Stimulated activated CD8-positive, alpha-beta memory T cell treated with anti-CD3 and anti-CD28 coated beads, Interleukin-15, amount 100 ng/mL, for 4 hours (primary cell): Measurements from ENCODE around the gene MYOF.
"Not testable (repeated sequence)": the region's sequence is repeated elsewhere in the genome, so short reads cannot be mapped to it uniquely, and the experiment has no call there.

ENCODE experiments used
- DNase-seq, 2 donors: peaks; one replicate each; pipeline ENCODE4 v3.0.0-alpha.2; 2020; ENCODE audit warnings: low read depth in 2 of 2

The MYOF gene

DNA sequence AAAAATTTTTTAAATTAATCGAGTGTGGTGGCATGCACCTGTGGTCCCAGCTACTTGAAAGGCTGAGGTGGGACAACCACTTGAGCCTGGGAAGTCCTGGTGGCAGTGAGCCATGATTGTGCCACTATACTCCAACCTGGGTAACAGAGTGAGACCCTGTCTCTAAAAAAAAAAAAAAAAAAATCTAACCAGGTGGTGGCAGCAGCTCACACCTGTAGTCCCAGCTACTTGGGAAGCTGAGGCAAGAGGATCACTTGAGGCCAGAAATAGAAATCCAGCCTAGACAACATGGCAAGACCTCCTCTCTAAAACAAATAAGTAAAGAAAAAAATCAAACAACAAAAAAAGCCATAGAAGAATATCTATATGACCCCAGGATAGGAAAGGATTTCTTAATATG lies 3.6 kb upstream of the MYOF start:
- DNase-seq, result no peak

DNA sequence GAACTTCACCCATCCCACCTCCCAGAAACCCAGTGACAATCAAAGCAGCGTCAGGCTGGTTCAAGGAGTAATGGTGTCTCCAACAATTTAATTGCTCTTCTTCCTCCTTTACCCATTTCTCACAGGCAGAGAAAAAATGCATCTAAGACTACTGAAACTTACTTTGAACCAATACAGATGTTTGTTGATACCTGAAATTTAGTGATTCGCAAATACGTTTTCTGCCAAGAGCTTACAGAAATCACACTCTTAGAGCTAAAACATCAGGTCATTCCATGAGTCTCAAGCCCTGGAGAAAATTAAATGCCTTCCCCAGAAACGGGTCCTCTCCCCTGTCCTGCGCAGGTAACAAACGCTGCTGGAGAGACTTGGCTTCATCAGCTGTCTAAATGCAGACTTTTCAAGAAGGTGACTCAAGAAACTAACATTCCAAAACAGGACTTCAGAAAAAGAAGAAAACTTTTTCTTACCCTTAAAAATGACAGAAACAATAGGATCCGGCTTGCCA lies 443 bp downstream of the MYOF start:
- DNase-seq, result no peak

DNA sequence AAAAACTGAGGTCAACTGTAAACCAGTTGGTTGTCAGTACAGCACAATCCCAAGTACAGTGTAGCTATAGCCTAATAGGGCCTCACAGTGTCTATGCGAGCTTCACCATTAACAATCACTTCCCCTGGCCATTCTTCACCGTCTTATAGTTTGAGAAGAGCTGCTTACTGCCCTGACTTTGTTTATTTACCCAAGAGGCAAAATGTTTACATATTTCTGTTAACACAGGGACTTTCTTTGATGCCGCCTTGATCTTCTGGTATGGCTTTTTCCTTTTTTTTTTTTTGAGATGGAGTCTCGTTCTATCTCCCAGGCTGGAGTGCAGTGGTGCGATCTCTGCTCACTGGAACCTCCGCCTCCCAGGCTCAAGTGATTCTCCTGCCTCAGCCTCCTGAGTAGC lies 3.3 kb downstream of the MYOF start:
- no peak for DNase-seq

DNA sequence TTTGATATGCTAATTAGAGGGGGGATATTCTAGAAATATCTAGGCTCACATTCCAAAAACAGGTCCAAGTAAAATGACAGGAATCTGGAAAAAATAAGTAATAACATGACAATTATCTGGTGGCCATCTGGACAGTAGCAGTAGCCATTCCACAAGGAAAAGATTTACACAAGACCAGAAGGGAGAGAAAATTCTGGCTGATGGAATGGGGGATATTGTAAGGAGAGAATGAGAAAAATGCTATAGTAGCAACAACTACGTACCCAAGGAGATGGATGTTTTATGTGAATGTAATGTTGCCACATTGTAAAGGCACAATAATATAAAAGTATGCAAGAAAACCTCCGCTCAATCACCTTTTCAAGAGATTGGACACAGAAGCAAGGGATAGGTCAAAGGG lies 5.4 kb downstream of the MYOF start:
- no peak for DNase-seq

DNA sequence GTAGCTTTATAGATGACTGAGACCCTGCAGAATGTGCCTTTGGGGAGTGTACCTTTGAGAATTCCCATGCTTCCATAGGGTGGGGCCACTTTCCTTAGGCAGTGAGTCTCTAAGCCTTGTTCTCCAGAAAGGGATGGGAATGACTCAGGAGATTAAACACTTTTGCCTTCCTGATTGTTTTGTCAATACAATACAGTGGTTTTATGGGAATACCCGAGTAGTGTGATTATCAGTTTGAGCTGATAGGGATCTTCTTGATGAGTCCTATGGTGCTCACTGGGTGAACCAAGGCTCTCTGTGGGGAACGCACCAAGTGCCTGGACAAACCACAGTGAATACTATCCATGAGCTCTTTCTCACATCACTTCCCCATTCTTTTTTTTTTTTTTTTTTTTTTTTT lies 6.3 kb downstream of the MYOF start:
- no peak for DNase-seq

DNA sequence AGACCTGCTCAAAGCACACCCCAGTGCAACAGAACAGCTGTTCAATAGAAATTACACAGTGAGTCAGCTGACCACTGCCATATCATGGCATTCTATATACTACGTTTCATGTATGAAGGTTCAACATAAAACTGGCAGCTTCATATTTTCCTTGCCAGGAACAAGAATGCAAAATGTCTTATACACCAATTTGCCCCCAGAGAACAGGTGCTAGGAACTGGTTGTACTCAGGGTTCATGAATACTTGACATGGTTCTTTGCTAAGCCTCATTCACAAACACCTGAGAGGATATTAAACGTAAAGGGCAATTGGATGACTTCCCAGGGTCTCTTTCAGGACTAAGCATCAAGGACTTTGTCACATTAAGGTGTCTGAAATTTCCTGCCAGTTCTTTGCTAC lies 6.9 kb downstream of the MYOF start:
- no peak for DNase-seq

DNA sequence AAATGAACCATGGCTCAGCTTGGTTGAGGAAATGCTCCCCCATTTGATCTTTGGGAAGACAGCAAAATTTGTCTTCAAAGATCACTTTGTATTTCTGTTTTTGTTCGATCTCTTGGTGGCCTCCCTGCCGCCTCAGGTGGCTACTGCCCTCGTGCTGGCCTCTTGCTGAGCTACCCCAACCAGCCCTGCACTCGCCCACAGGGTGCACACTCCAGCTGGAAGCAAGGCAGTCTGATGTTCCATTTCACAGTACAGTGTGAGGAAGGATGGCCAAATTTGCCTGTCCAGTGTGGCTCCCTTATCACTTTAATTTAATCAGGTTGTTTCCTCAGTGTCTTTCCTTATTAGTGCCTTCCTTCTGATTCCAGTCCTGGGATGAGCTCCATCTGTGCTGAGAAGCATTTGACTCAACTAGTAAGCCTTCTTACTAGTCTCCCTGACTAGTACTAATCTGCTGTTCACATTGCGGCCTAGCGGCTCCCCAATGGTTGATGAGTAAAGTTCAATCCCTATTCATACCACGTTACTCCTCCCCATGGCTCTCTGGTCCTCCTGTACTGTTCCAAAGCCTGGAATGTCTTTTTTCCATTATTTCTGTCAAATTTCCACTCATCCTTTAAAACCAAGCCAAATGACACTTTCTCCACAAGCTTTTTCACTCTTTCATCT lies 8.2 kb downstream of the MYOF start:
- DNase-seq, result no peak

DNA sequence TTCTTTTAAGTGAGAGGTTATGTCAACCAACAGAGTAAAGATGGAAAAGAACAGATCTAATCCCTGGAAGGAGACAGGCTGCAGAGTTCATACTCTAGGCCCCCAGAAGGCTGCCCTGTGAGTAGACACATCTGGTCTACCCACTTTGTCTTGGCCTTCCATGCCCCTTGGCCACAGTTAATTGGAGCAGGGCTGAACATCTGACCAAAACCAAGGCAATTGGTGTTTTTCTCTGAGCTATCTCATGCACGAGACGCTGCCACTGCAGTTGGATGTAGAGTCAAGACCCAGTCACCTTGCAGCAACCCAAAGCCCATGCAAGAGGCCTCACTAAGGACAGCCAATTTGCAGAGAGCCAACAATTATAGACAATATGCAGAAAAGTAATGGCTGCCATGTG lies 9.0 kb downstream of the MYOF start:
- no peak for DNase-seq

DNA sequence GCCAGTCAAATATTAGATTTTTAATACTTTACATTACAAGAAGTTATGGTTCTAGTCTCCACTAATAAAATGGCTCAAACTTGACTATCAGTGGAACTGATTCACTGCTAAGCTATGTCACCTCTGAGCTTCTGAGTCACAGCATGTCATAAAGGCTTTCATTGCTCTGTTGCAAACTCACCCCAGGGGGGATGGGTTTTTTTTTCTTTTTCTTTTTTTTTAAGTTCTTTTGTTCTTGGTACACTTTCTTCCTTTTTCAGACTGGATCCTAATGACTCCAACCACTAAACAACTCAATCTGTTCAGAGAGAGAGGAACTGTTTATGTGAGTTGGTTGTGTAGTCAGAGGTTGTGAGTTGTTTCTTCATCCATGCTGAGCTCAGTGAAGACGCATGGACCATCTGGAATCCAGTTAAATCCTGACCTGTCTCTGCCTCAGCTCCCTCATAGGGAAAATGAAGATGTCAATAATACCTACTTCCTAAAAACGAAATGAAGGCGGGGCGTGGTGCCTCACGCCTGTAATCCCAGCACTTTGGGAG lies 11.0 kb downstream of the MYOF start:
- DNase-seq, result no peak

DNA sequence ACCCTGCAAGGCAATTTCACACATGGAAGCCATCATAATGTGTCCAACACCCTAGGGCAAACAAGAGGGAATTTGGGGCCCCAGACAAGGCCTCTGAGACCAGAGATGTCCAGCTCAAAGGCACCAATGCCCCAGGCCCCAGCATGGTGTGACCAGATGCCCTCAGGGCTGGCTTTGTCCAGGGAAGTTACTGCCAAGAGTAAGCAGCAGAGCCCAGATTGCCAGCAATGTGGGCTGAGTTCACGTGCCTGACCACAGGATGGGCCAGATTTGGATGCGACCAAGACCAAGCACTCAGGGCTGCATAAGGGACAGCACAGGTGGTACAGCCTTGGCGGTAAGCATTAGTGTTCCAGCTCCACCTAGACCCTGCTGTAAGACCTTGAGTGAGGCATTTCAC lies 12.7 kb downstream of the MYOF start:
- DNase-seq, result no peak

DNA sequence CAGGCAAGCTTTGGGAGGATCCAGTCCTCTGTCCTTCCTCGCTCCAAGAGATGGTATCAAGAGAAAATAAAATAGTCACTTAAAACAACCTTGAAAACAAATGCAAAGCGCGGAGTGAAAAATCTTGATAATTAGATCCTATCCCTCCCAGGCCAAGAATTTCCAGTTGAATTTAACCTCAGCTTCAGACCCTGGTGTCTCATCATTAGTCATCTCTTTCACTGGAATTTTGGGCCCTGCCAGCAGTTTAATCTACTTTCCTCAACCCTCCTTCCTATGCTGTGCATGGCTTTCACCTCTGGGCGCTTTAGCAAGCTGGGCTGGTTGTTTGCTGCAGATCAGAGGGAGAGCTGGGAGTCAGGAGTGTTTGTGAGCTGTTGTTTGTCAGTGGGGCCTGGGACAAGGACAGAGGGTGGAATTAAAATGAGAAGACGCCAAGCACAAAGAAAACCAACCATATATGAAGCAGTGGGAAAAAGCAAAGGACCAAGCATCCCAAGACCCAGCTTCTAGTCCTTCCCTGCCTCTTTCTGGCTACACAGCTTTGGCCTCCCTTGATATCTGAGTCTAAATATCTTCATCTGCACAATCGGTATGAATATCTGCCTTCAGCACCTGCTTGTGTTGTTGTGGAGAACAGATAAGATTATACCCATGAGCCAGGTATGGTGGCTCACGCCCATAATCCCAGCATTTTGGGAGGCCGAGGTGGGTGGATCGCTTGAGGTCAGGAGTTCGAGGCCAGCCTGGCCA lies 13.5 kb downstream of the MYOF start:
- DNase-seq, result no peak

DNA sequence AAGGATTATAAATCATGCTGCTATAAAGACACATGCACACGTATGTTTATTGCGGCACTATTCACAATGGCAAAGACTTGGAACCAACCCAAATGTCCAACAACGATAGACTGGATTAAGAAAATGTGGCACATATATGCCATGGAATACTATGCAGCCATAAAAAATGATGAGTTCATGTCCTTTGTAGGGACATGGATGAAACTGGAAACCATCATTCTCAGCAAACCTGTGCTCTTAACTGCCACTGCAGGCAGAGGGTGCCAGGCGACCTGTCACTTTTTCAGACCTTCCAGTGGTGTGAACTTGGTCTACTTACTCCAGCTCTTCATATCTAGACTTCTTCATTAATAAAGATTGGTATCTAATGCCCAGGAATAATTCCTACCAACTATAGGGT lies 14.5 kb downstream of the MYOF start:
- not testable (repeated sequence) for DNase-seq

DNA sequence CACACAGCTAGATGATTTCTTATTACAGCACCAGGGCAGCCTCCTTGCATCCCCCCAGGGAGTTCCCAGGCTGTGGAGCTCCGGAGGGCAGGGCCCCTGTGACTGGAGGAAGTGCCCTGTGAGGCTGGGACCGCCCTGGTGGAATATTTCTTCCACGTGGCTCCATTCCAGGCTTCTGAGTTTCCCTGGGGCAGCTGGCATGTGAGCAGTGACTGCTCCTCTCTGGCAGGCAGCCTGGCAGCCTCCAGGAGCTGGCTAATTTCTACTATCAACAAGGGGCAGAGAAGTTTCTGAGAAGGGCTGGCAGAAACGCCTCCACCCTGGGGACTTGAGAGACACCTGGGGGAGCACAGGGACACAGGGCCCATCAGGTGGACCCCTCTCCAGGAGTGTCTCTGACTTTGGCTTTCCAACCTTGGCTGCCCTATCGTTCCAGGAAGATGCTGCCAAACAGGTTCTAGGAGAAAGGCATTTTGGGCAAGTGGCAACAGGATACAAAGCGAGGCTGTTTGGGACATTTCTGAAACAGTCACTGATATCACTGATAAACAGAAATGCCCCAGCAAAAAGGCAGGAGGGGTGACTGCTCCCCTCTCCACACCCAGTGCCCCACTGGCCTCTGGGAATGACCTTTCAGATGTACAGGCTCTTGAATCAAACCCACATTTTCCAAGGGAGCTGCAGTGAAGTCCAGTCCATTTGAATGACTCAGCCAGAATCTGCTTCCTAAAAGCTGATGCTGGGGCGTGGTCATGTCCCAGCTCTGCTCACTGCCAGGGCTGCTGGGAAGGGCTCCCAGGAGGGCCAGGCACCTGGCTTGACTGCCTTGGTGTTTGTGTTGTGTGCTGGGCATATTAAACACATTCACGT lies 16.1 kb downstream of the MYOF start:
- DNase-seq, result no peak

DNA sequence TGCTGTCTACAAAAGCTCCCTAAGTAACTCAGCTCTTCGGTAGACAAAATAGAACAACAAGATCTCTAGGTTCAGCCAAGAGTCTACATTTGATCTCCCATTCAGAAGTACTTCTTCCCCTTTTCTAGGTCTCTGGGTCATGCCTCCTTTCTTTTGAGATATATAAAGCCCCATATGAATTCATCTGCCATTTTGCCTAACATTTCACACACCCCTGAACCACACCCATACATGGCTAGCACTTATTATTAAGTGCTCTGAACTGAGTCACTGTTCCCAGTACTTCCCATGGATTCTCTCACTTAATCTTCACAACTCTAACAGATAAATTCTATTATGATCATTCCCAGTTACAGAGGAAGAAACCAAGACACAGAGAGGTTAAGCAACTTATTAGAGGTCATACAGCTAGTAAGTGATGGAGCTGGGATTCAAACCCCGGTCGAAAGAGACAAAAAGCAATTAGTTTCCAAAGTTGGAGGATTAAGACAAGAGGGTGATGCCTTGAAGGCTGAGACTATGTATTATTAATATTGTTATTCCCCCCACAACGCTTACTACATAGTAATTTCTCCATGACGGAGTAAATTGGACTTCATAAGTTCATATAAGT lies 17.3 kb downstream of the MYOF start:
- DNase-seq, result no peak

DNA sequence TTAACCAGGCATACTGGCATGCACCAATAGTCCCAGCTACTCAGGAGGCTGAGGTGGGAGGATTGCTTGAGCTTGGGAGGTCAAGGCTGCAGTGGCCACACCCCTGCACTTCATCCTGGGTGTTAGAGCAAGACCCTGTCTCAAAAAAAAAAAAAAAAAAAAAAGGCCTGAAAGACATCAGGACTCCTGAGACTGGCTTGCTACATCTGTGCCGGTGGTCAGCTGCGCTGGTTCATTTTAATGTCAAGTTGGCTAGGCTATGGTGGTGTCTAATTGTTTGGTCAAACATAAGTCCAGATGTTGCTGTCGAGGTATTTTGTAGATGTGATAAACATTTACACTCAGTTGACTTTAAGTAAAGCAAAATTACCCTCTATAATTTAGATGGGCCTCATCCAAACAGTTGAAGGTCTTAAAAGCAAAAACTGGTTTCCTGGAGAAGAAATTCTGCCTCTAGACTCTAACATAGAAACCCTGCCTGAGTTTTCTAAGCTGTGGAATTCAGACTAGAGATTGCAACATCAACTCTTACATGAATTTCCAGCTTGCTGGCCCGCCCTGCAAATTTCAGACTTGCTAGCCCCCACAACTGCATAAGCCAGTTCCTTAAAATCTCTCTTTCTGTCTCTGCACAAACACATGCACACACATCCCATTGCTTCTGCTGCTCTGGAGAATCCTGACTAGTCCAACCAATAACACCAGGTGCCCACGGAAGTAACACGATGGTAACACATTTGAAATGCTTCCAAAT lies 18.2 kb downstream of the MYOF start:
- DNase-seq, result no peak

DNA sequence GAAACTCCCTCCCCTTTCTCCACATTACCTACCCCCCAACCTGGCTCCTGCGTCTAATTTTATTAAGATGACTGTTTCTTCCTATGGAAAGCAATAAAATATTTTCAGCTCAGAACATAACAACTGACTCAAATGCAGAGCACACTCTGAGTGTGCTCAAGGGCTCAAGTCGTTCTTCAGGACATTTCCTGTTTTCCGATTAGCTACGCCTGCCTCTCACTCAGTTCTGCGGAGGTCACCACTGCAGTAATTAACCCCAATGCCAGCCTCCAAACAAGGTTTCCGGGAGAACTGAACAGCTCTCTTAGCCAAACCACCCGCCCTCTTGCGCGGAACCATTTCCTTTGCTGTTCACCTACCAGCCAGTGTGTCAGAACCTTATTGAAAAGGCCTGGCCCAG lies 19.3 kb downstream of the MYOF start:
- no peak for DNase-seq

DNA sequence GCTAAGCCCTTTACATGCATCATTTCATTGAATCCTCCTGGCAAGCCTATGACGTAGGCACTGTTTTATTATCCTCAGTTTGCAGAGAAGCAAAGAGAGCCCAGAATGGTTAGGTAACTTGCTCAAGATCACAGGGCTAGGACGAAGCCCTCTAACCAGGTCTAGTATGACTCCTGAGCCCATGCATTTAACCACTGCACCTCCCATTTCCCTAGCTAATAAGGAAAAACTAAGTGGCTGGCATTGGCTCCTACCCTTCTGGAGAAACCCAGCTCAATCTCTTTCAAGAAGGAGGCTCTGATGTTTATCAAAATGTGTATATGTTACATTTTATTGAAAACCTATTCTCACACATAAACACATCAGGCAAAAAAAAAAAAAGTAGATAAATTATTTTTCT lies 19.8 kb downstream of the MYOF start:
- no peak for DNase-seq

DNA sequence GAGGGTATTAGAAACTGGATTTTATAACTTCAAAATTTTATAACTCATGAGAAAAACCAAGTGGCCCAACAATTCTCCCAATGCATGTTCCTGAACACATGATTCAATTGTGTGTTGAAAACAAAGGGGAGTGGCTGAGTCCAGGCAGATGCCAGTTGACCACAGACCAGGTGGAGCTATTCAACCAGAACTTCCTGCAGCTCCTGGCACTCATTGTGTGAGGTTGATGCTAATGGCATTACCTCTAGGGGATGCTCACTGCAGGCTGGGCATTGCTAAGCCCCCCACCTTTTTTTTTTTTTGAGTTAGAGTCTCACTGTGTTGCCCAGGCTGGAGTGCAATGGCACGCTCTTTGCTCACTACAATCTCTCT lies 20.3 kb downstream of the MYOF start:
- DNase-seq, result no peak

DNA sequence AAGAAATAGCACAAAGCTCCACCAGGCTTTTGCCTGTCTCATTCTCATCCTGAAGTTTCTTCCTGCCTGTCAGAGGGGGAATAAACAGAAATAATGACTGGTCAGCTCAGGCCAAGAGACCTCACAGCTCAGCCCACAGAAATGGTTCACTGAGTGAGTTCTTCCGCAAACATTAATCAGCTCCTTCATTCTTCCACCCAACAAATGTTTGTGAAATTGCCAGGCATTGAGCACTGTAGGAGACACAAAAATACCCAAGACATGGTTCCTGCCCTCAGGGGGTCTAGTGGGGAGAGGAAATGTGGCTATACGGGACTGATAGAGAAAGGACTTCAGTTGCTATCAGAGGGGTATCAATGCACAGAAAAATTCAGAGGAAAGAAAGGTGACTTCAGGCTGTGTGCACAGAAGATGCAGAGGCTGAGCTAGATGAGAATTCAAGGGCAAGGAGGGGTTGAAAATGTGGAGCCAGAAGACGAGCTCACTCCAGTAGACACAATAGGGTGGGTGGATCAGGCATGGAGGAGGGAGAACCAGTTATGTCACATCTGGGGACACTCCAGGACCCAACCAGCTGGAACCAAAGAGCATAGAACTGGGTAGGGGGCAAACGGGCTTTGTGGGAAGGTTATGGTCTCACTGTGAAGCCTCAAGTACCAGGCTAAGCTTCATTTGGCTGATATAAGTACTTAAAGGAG lies 20.9 kb downstream of the MYOF start:
- DNase-seq, result no peak

DNA sequence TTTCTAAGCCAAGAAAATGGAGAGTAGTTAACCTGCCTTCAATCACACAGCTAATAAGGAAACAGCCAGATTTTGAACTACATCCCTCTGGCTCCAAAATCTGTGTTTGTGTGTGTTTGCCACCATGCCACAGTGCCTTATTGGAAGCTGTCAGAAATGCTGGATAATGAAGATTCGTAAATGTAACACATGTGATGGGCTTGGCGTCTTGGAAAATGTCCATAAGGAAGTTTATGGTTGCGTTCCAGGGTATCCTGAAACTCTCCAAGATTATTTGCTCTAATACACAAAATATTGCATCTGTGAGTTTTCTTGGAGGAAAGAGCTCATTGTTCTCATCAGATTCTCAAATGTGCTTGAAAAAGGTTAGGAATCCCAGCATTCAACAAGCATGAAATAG lies 22.7 kb downstream of the MYOF start:
- no peak for DNase-seq
